Endothelial cell of umbilical vein (primary cell): ENCODE results near the gene SLC16A4.

ENCODE experiments used
- CTCF ChIP-seq, 2 donors: IDR thresholded peaks; 1 replicate in 1 of 2; 2 replicates in 1 of 2; pipeline ENCODE4 v1.5.1; 2011; ENCODE audit warnings: low read length in 2 of 2, mild to moderate bottlenecking in 2 of 2, moderate library complexity in 2 of 2, control low read depth in 1 of 2, inconsistent platforms in 1 of 2, low read depth in 1 of 2; ENCODE audit not compliant: insufficient read depth in 1 of 2; ENCODE audit errors: extremely low read depth in 1 of 2
- EZH2 ChIP-seq: IDR thresholded peaks from 2 replicates; pipeline ENCODE4 v1.6.1; 2012; ENCODE audit warnings: borderline replicate concordance, low read depth, mild to moderate bottlenecking, moderate library complexity, low read length, inconsistent platforms; ENCODE audit not compliant: severe bottlenecking
- MAX ChIP-seq: IDR thresholded peaks from 2 replicates; pipeline ENCODE4 v1.6.1; 2011; ENCODE audit not compliant: insufficient read depth, insufficient read length
- POLR2A ChIP-seq: IDR thresholded peaks from 2 replicates; pipeline ENCODE4 v1.6.1; 2012; ENCODE audit warnings: low read depth, mild to moderate bottlenecking, control low read depth, low read length
- POLR2AphosphoS5 ChIP-seq: IDR thresholded peaks from 2 replicates; pipeline ENCODE4 v1.6.1; 2012; ENCODE audit warnings: low read depth, mild to moderate bottlenecking, control low read depth, low read length, moderate library complexity; ENCODE audit not compliant: insufficient read depth

GRCh38 chr1:110319332-110320167 is 71.3 kb downstream of the SLC16A4 start:
- no peak for TF ChIP-seq POLR2AphosphoS5
- TF ChIP-seq CTCF (IDR thresholded peaks at IDR 0.05; ENCODE audit: extremely low read depth in 1 of 2, insufficient read depth in 1 of 2, low read depth in 1 of 2, low read length in 2 of 2), result no peak
- TF ChIP-seq EZH2, result no peak
- no peak for TF ChIP-seq POLR2A
- TF ChIP-seq MAX, result no peak
